Omental fat pad (tissue), 4 donors: ENCODE results near the gene TBC1D16. TPM values are rescaled to one million over a fixed set of nuclear protein-coding genes. Genes with fewer than 3 reads are reported as not detected.

Experiments used
- ATAC-seq: fragments of 150-250 bp; one replicate; pipeline ENCODE4 v1.9.1; 2016; ENCODE audit warnings: mild to moderate bottlenecking, moderate library complexity; ENCODE audit not compliant: low FRiP score
- DNase-seq: peaks from one replicate; pipeline ENCODE4 v3.0.0-alpha.2; 2019; ENCODE audit warnings: low spot score
- CTCF ChIP-seq, 3 donors: fragments of 450-650 bp; IDR thresholded peaks; one replicate each; pipeline ENCODE4 v1.5.1; 2016 to 2017; ENCODE audit warnings: antibody characterized with exemption in 3 of 3, mild to moderate bottlenecking in 3 of 3, moderate library complexity in 2 of 3
- total RNA-seq, 4 donors: library from RNA; depleted of rRNA; stranded (reverse); fragments of >200 nt; gene quantifications; one replicate each; pipeline ENCODE4 v1.1.0, GENCODE V29; 2016

TBC1D16 gene
- total RNA-seq, 4 donors from 2014 or later = 46.1 to 97.9 (median 65.3) TPM

DNA sequence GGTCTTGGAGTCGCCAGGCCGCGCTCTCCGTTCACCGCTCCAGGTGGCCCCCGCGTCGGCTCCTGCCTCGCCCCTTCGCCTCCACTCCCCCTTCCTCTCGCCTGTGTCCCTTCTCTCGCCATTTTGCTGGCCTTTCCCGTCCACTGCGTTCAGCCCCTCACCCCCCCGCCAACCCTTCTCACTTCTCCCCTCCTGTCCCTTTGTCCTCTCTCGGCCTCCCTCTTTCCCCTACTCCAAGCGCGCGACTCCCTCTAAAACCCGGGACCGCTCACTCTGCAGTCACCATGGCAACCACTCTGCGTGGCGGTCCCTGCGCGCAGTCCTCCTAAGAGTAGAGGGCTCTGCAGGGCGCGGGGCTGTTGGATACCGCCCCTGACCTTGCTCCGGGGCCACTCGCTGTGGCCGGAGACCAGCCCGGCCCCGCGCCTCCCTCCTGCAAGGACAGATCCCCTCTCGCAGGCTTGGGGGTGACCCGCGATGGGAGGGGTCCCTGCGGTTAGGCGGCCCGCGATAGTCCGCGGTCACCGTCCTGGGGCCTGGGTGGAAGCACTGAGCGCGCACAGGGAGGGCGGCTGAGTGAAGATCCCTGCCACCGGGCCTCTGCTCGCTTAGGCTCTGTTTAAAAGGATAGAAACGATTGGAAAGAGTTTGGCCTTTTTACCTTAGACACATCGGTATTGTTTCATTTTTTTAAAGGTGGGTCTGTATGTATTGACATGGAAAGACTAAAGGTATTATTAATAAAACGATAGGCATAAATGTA lies 1.2 kb upstream of the TBC1D16 start:
- DNase-seq (no peak), ATAC-seq (peak; percentile 36)
- no peak for TF ChIP-seq CTCF (IDR thresholded peaks at IDR 0.05)

GRCh38 chr17:80035937-80036714 lies 454 bp upstream of the TBC1D16 start, which contains the start of gene CCDC40:
TSS of gene CCDC40 (plus strand) at chr17:80036642. CDS start at chr17:80036663, 21 bp downstream.
- DNase-seq (peak; percentile 66), ATAC-seq (peak; percentile 82)
- no peak for TF ChIP-seq CTCF (IDR thresholded peaks at IDR 0.05)

DNA sequence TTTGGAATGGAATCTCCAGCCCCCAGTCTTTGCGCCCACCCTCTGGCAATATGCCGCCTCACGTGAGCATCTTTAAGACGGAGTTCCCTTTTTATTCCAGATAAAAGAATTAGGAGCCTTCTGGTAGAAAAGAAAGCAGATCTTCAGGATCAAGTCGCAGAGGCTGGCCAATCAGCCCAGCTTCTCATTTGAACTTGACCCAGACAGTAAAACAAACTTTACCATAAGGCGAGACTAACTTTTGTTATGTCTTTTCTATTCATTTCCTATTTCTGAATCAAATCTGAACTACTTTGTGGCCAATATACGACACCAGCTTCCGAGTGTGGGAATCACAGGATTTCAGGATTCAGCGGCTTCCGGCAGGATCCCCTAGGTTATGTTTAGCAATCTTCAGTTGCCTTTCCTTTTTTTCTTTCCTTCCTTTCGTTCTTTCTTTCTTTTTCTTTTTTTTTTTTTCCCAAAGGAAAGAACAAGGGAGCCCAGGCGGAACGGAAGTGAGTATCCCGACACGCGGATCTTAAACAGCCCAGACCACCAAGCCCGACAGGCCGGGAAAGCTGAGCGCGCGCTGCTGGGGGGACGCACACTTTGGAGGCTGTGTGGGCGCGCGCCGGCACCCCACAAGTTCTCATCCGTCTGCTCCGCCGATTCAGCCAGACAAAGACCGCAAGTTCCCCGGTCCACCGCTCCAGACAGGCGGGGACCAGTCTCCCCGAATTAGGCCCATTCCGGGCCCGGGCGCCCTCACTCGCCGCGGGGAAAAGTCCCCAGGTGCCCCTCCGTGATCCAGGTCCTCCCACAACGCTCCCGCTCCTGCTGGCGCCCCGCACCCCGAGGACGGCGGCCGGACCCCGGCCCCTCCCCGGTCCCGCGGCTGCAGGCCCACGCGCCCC lies 633 bp downstream of the TBC1D16 start:
- TF ChIP-seq CTCF (IDR thresholded peaks at IDR 0.05) = no peak
- DNase-seq (no peak), ATAC-seq (peak; percentile 6)

GRCh38 chr17:80033840-80034239 lies 1.8 kb downstream of the TBC1D16 start:
- ATAC-seq (no peak), DNase-seq (no peak)
- TF ChIP-seq CTCF (IDR thresholded peaks at IDR 0.05) = no peak

DNA sequence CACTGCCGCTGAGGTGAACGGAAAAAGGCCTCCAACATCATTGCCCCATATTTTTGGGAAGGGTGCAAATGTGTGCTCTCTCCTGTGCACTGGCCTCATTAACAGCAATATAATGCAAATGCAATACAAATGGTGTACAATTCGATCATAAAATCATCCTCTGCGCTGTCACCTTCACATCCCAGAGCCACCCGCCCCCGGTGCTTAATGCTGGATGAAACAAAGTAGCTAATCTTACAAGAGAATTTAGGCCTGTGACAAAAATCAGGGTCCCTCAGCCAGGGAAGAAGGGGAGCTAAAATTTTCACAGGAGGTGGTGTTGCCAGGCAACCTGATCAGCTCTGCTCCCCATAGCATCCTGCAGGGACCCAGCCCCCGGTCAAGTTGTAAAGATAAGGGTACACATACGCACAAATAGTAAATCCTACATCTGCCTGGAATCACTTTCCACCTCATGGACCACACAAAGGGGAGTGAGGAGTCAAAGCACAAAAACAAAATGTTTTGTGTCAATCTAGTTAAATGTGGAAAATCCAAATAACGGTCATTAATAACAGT lies 3.0 kb downstream of the TBC1D16 start:
- TF ChIP-seq CTCF (IDR thresholded peaks at IDR 0.05) = no peak
- DNase-seq (no peak), ATAC-seq (no peak)

- DNase-seq (no peak), ATAC-seq (no peak)
- TF ChIP-seq CTCF (IDR thresholded peaks at IDR 0.05) = no peak
These were observed 3.8 kb downstream of the TBC1D16 start for GRCh38 chr17:80031691-80032430.
